ENCODE data around the gene PRPS2.

Gene PRPS2

GRCh38 chrX:12817528-12817927 lies 26.3 kb downstream of the PRPS2 start:
- no peak for DNase-seq (ENCODE audit: low spot score)

- no peak for DNase-seq (ENCODE audit: low spot score)
These were observed 28.0 kb downstream of the PRPS2 start for GRCh38 chrX:12819222-12819621.

DNA sequence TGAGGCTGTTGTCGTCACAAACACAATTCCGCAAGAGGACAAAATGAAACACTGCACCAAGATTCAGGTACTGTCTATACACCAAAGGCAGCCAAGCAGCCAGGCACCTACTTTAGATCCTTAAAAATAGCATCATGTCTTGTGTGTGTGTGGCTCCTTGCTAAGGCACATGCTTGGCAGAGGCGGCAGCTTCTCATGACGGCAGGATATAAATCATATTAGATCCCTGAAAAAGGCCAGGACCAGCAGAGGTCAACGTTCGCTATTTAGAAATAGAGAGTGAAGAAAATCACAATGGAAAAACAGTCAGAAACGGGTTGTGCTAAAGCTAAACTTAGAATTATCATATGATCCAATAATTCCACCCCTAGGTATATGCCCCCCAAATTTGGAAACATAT lies 29.5 kb downstream of the PRPS2 start:
- DNase-seq (ENCODE audit: low spot score), result no peak

DNA sequence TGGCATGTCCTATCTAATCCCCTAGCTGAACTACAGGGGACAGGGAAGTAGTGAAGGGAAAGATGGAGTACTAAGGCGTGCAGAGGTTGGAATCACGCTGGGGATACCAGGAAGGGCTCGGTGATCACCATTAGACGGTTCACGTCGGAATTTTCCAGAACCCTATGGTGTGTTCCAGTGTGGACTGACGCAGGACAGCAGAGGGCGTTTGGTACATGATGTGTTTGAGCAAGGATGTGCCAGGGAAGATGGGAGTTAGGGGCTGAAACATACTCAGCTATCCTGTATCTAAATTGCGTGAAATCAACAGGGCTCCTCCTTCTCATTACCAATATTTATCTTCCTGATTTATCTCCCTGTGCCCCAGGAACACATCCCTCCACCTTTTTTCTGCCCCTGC lies 33.7 kb downstream of the PRPS2 start:
- DNase-seq (ENCODE audit: low spot score), result no peak

DNA sequence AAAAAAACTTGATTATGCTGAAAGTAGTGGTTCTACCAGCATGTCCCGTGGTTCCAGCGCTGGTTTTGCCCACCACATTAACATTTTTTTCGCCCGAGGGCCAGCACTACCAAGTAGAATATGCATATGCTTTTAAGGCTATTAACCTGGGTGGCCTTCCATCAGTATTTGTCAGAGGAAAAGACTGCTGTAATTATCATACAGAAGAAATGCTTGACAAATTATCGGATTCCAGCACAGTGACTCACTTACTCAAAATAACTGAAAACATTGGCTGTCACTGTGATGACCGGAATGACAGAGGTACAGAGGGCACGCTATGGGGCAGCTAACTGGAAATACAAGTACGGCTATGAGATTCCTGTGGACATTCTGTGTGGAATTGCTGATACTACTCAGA lies 34.6 kb downstream of the PRPS2 start:
- no peak for DNase-seq (ENCODE audit: low spot score)

DNA sequence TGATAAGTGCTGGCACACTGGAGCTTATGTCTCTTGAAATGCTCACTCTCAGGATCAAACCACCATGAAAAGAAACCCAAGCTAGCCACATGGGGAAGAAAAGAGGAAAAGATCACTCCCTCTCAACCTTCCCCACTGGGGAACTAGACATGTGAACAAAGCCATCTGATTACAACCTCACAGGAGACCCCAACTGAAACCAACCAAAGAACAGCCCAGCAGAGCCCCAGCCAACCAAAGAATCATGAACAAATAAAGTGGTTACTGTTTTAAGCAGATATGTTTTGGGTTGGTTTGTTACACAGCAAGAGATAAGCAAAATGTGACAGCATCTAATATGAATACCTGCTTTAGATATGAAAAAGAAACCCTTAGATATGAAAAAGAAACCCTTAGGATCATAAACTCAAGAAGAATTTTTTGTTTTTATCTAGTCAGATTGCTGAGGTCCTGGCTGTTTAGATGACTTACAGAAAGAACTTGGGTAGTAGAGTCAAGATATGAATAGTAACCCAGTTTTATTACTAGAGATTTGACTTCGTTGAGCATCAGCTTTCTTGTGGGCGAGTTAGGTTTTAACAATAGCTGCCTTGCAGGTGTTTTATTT lies 52.0 kb downstream of the PRPS2 start:
- no peak for DNase-seq (ENCODE audit: low spot score)

DNA sequence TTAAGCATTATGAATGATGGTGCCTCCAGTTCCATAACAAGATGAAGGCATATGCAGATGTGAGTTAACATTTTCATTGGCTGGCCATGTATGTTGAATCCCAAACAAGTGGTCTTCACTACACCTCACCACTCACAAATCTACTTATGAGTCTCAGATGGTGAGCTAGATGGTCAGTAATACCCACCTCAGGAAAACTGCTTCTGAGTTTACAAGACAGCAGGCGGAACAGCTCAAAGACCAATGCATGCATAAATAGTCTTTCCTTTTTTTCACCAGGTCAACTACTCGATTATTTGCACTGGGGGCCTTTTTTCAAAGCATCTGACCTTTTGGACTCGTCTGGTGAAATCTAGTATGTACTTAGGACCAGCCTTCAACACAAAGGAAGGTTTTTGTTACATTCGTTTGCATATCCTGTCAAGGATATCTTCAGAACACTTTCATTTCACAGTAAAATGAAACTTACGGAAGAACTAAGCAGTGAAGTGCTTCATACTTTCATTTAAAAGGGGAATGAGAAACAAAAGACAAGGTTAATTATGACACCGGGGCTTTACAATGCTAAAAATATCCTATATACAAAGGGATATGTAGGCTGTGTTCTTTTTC lies 52.6 kb downstream of the PRPS2 start:
- no peak for DNase-seq (ENCODE audit: low spot score)

DNA sequence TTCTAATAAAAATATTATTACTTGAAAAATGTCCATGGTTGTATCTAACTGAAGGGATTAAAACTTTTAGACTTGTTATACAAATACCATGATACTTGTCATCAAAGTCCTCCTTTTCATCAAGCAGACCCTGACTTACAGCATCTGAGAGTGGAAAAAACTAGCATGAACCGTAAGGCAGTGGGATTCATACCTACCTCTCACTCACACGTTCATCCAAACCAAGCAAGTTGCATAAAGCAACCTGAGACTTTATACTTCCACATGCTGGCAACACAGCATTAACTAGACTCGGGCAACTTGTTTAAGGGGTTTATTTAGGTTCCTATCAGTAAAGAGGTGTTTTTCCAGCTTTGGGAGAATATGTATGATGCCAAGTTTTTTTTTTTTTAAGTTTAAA lies 53.1 kb downstream of the PRPS2 start:
- DNase-seq (ENCODE audit: low spot score), result no peak

DNA sequence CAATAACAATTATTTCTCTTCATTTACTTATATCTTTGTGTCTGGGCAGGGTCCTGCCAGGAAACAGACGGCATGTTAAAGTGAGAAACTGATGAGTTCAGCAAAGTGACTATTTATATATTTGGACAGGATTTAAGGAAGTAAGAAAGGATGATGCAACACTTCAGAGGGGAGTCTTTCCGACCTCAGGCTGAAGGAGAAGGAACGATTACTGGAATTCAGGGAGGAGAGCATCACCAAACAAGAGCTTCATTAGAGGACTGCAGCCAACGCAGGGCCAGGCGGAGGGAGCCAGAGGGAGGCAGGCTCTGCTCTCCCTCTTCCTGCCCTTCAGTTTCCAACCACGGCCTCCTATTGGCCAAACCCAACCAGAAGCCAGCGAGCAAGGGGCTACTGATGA lies 74.1 kb downstream of the PRPS2 start:
- no peak for DNase-seq (ENCODE audit: low spot score)

- no peak for DNase-seq (ENCODE audit: low spot score)
These were observed 75.5 kb downstream of the PRPS2 start, which contains the start of gene TLR7 for GRCh38 chrX:12866451-12867377. TSS of gene TLR7 (plus strand) at chrX:12867072. CDS start at chrX:12867579, 507 bp downstream.

DNA sequence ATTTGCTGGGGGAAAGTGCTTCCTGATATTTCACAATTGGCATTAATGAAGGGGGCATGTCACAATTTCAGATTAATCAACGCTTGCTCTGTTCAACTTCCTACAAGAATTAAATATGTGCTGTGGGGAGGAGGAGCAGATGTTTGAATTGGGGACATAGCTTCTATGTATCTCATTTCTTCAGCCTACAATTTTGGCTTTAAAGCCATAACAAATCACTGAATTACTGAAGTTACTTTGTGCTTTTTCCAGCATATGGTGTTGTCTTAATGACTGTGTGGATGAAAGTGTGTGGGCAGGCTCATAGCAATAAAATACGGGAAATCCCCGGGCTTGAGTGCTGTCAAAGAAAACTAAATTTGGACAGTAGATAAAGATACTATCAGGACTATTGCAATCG lies 76.5 kb downstream of the PRPS2 start:
- no peak for DNase-seq (ENCODE audit: low spot score)

GRCh38 chrX:12868747-12869146 lies 77.5 kb downstream of the PRPS2 start:
- DNase-seq (ENCODE audit: low spot score), result no peak

- no peak for DNase-seq (ENCODE audit: low spot score)
These were observed 80.0 kb downstream of the PRPS2 start for GRCh38 chrX:12871257-12871656.

GRCh38 chrX:12872741-12873140 lies 81.5 kb downstream of the PRPS2 start:
- no peak for DNase-seq (ENCODE audit: low spot score)

Measured in cerebellar cortex (tissue), 1 donor.